Stimulated activated CD4-positive, alpha-beta T cell treated with anti-CD3 and anti-CD28 coated beads, Interleukin-4, amount 100 ng/mL, for 48 hours (primary cell): ENCODE results near the gene CCDC134.
"Not testable (repeated sequence)": the region's sequence is repeated elsewhere in the genome, so short reads cannot be mapped to it uniquely, and the experiment has no call there.

ENCODE experiments used
- DNase-seq, 2 donors: peaks; one replicate each; pipeline ENCODE4 v3.0.0-alpha.2; 2020; ENCODE audit warnings: low read depth in 2 of 2

Gene CCDC134

GRCh38 chr22:41823797-41824196, 23.3 kb downstream of the CCDC134 start:
- DNase-seq, result no peak

- no peak for DNase-seq
Measured at GRCh38 chr22:41825376-41825775, 24.9 kb downstream of the CCDC134 start.

GRCh38 chr22:41826021-41826420, 25.5 kb downstream of the CCDC134 start:
- DNase-seq, result no peak

- no peak for DNase-seq
Measured at GRCh38 chr22:41826430-41827383, 26.2 kb downstream of the CCDC134 start.

- DNase-seq, result no peak
Measured at GRCh38 chr22:41827671-41828070, 27.2 kb downstream of the CCDC134 start.

- DNase-seq, result no peak
Measured at GRCh38 chr22:41828516-41828915, 28.0 kb downstream of the CCDC134 start.

- DNase-seq, result no peak
Measured at GRCh38 chr22:41830174-41830573, 29.7 kb downstream of the CCDC134 start.

- DNase-seq, result no peak
Measured at GRCh38 chr22:41831383-41831782, 30.9 kb downstream of the CCDC134 start.

GRCh38 chr22:41831828-41832552, 31.5 kb downstream of the CCDC134 start:
- no peak for DNase-seq

- peak; percentile 98 to 99 for DNase-seq
Measured at GRCh38 chr22:41832553-41833368, 32.3 kb downstream of the CCDC134 start, which contains the start of gene SREBF2. SREBF2 (plus strand) TSS chr22:41833105; CDS start chr22:41833271, 166 bp downstream.

GRCh38 chr22:41833369-41834004, 33.0 kb downstream of the CCDC134 start:
- DNase-seq, result peak; percentile 25 to 31

- no peak for DNase-seq
Measured at GRCh38 chr22:41834005-41834944, 33.8 kb downstream of the CCDC134 start.

- not testable (repeated sequence) for DNase-seq
Measured at GRCh38 chr22:41835462-41835861, 35.0 kb downstream of the CCDC134 start.

- no peak for DNase-seq
Measured at GRCh38 chr22:41836551-41836950, 36.1 kb downstream of the CCDC134 start.

- no peak for DNase-seq
Measured at GRCh38 chr22:41838842-41839618, 38.6 kb downstream of the CCDC134 start.

- DNase-seq, result no peak
Measured at GRCh38 chr22:41840216-41840615, 39.7 kb downstream of the CCDC134 start.

- no peak for DNase-seq
Measured at GRCh38 chr22:41841085-41841712, 40.7 kb downstream of the CCDC134 start.

GRCh38 chr22:41842996-41843970, 42.8 kb downstream of the CCDC134 start:
- no peak for DNase-seq
